ENCODE results near the gene SNX21.

The SNX21 gene

DNA sequence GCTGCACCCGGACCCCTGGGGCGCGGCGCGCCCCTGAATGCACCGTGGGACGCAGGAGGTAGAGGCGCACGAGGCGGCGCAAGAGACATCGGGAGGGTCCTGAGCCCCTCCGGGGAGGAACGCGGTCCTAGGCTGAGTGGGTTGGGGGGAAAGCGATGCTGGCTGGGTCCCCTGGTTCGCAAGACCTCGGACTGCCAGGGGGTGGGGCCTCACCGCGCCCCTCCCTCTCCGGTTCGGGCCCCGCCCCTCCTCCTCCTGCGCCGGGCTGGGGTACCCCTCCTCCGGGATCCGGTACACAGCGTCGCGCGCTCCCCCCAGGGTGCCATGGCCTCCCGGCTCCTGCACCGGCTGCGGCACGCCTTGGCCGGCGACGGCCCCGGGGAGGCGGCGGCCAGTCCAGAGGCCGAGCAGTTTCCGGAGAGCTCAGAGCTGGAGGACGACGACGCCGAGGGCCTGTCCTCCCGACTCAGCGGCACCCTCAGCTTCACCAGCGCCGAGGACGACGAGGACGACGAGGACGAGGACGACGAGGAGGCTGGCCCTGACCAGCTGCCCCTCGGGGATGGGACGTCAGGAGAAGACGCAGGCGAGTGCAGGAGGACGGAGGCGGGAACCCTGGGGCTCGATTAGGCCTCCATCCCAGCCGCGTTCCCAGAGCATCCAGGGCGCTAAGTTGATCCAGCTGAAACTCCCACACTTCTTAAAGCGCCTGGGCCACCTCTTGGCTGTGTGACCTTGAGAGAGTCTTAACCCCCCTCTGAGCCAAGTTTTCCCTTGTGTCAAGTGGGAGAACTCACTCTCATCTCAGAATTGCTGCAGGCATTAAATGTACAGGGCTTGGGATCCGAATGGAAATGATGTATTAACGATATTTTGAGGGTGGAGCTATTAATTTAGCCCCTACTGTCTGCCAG, 541 bp downstream of the SNX21 start:
- peak overlapping the region; percentile 57 for H3K14ac ChIP-seq (ENCODE audit: low read length)
- H3K4me2 ChIP-seq (ENCODE audit: insufficient read depth, low read length, poor library complexity, severe bottlenecking), result peak overlapping the region; percentile 66
- peak overlapping the region; percentile 87 for H3K23ac ChIP-seq (ENCODE audit: low read depth, low read length, poor library complexity)
- peak overlapping the region; percentile 89 for H3K9ac ChIP-seq (ENCODE audit: low read depth, low read length, poor library complexity)
- H3K9me3 ChIP-seq (replicated peaks in 1 of 2; ENCODE audit: control insufficient read depth in 2 of 2, insufficient read depth in 1 of 2, low read depth in 1 of 2, low read length in 2 of 2), result no peaks in the 10 kb centered on the region
- peak overlapping the region; percentile 72 for H3K27ac ChIP-seq (replicated peaks; ENCODE audit: low read length)
- no peak overlapping the region for H3K4ac ChIP-seq (ENCODE audit: low read length)
- DNase-seq (ENCODE audit: low spot score), result peak; percentile 77
- no peaks in the 10 kb centered on the region for H3K27me3 ChIP-seq (ENCODE audit: control insufficient read depth in 3 of 3, insufficient read depth in 3 of 3, low read depth in 1 of 3, low read length in 3 of 3)
- H2AK5ac ChIP-seq (ENCODE audit: low read depth, low read length), result peak overlapping the region; percentile 48
- WGBS, 2 donors (ENCODE audit: extremely low coverage in 2 of 2, insufficient read length in 2 of 2, insufficient replicate concordance in 1 of 2), result no CpG with 5 or more reads among the region's 71 CpGs
- peak overlapping the region; percentile 32 for H2BK15ac ChIP-seq (ENCODE audit: low read length)
- H2BK120ac ChIP-seq (ENCODE audit: low read depth, low read length), result no peak overlapping the region
- H3K4me1 ChIP-seq (ENCODE audit: control insufficient read depth in 2 of 2, insufficient read depth in 1 of 2, low read depth in 1 of 2, low read length in 2 of 2), result peaks cover 5 to 8% of the 10 kb centered on the region in 2 donors
- H3K36me3 ChIP-seq (replicated peaks in 1 of 2; ENCODE audit: control insufficient read depth in 2 of 2, insufficient read depth in 2 of 2, low read length in 2 of 2), result peaks cover 0 to 21% of the 10 kb centered on the region in 2 donors
- H2BK5ac ChIP-seq (ENCODE audit: low read length), result peak overlapping the region; percentile 33
- peak overlapping the region; percentile 94 for H3K18ac ChIP-seq (ENCODE audit: low read length)
- peak overlapping the region; percentile 19 for H4K8ac ChIP-seq (ENCODE audit: low read depth, low read length)
- H3K4me3 ChIP-seq (ENCODE audit: low read length in 2 of 2), result peak overlapping the region; percentile 69 to 80
- peak overlapping the region; percentile 91 for H2AFZ ChIP-seq (ENCODE audit: low read length)
- no peak overlapping the region for H4K91ac ChIP-seq (ENCODE audit: low read depth, low read length, poor library complexity)
- H3K79me1 ChIP-seq (ENCODE audit: low read depth, low read length), result no peaks in the 10 kb centered on the region
- H2BK12ac ChIP-seq (ENCODE audit: low read length), result no peak overlapping the region

DNA sequence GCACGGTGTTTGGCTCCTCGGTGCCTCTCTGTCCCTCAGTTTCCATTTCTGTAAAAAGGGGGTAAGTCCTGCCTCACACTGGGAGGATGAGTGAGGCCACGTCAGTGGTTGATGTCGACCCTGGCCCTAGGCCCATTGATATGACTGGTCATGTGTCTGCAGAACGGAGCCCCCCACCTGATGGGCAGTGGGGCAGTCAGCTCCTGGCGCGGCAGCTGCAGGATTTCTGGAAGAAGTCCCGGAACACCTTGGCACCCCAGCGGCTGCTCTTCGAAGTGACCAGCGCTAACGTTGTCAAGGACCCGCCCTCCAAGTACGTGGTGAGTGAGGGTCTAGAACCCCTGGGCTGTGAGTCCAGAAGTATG, 1.2 kb downstream of the SNX21 start:
- H2AFZ ChIP-seq (ENCODE audit: low read length), result no peak overlapping the region
- no peak overlapping the region for H3K4ac ChIP-seq (ENCODE audit: low read length)
- no CpG with 5 or more reads among the region's 14 CpGs for WGBS, 2 donors (ENCODE audit: extremely low coverage in 2 of 2, insufficient read length in 2 of 2, insufficient replicate concordance in 1 of 2)
- peak overlapping the region; percentile 7 for H2AK5ac ChIP-seq (ENCODE audit: low read depth, low read length)
- no peak overlapping the region for H3K14ac ChIP-seq (ENCODE audit: low read length)
- no peak overlapping the region for H4K8ac ChIP-seq (ENCODE audit: low read depth, low read length)
- H3K79me1 ChIP-seq (ENCODE audit: low read depth, low read length), result no peaks in the 10 kb centered on the region
- no peak overlapping the region for H2BK12ac ChIP-seq (ENCODE audit: low read length)
- no peak overlapping the region for H3K27ac ChIP-seq (replicated peaks; ENCODE audit: low read length)
- DNase-seq (ENCODE audit: low spot score), result no peak
- peak overlapping the region; percentile 18 for H3K23ac ChIP-seq (ENCODE audit: low read depth, low read length, poor library complexity)
- H2BK120ac ChIP-seq (ENCODE audit: low read depth, low read length), result no peak overlapping the region
- H3K27me3 ChIP-seq (ENCODE audit: control insufficient read depth in 3 of 3, insufficient read depth in 3 of 3, low read depth in 1 of 3, low read length in 3 of 3), result no peaks in the 10 kb centered on the region
- no peak overlapping the region for H4K91ac ChIP-seq (ENCODE audit: low read depth, low read length, poor library complexity)
- H3K4me2 ChIP-seq (ENCODE audit: insufficient read depth, low read length, poor library complexity, severe bottlenecking), result no peak overlapping the region
- peaks cover 0 to 23% of the 10 kb centered on the region in 2 donors for H3K36me3 ChIP-seq (replicated peaks in 1 of 2; ENCODE audit: control insufficient read depth in 2 of 2, insufficient read depth in 2 of 2, low read length in 2 of 2)
- no peak overlapping the region for H2BK15ac ChIP-seq (ENCODE audit: low read length)
- no peaks in the 10 kb centered on the region for H3K9me3 ChIP-seq (replicated peaks in 1 of 2; ENCODE audit: control insufficient read depth in 2 of 2, insufficient read depth in 1 of 2, low read depth in 1 of 2, low read length in 2 of 2)
- H3K18ac ChIP-seq (ENCODE audit: low read length), result no peak overlapping the region
- H3K9ac ChIP-seq (ENCODE audit: low read depth, low read length, poor library complexity), result no peak overlapping the region
- peak overlapping the region; percentile 33 for H2BK5ac ChIP-seq (ENCODE audit: low read length)
- peaks cover 5 to 8% of the 10 kb centered on the region in 2 donors for H3K4me1 ChIP-seq (ENCODE audit: control insufficient read depth in 2 of 2, insufficient read depth in 1 of 2, low read depth in 1 of 2, low read length in 2 of 2)
- peak overlapping the region in 1 of 2 donors; percentile 69 for H3K4me3 ChIP-seq (ENCODE audit: low read length in 2 of 2)

DNA sequence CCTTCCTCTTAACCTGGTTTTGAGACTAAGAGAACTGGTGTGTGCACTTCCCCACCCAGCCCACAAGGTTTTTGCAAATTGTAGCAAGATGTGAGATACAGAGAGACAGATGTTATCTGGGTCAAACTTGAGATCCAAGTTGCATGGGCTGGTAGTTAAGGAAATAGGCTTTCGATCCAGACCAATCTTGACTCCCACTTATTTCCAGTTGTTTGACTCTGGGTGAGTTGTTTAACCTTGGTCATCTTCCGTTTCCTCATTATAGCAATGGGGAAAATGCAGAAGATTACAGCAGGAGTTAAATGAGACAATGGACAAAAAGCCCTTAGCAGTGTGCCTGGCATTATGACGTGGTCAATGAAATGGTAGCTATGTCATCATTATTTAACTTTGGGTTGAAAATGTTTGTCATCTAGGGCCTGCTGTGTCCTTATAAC, 1.7 kb downstream of the SNX21 start:
- Histone ChIP-seq H3K4me1 (ENCODE audit: control insufficient read depth in 2 of 2, insufficient read depth in 1 of 2, low read depth in 1 of 2, low read length in 2 of 2) (peaks cover 5 to 8% of the 10 kb centered on the region in 2 donors), H3K4ac (ENCODE audit: low read length) (no peak overlapping the region), H2BK5ac (ENCODE audit: low read length) (no peak overlapping the region), H3K4me2 (ENCODE audit: insufficient read depth, low read length, poor library complexity, severe bottlenecking) (no peak overlapping the region), H3K18ac (ENCODE audit: low read length) (no peak overlapping the region), H3K27me3 (ENCODE audit: control insufficient read depth in 3 of 3, insufficient read depth in 3 of 3, low read depth in 1 of 3, low read length in 3 of 3) (no peaks in the 10 kb centered on the region), H3K27ac (replicated peaks; ENCODE audit: low read length) (no peak overlapping the region), H3K14ac (ENCODE audit: low read length) (no peak overlapping the region), H2BK12ac (ENCODE audit: low read length) (no peak overlapping the region), H3K79me1 (ENCODE audit: low read depth, low read length) (no peaks in the 10 kb centered on the region), H4K91ac (ENCODE audit: low read depth, low read length, poor library complexity) (no peak overlapping the region), H3K9me3 (replicated peaks in 1 of 2; ENCODE audit: control insufficient read depth in 2 of 2, insufficient read depth in 1 of 2, low read depth in 1 of 2, low read length in 2 of 2) (no peaks in the 10 kb centered on the region), H3K36me3 (replicated peaks in 1 of 2; ENCODE audit: control insufficient read depth in 2 of 2, insufficient read depth in 2 of 2, low read length in 2 of 2) (peaks cover 0 to 26% of the 10 kb centered on the region in 2 donors), H2BK120ac (ENCODE audit: low read depth, low read length) (no peak overlapping the region), H4K8ac (ENCODE audit: low read depth, low read length) (no peak overlapping the region), H2BK15ac (ENCODE audit: low read length) (no peak overlapping the region), H3K9ac (ENCODE audit: low read depth, low read length, poor library complexity) (no peak overlapping the region), H2AK5ac (ENCODE audit: low read depth, low read length) (no peak overlapping the region), H3K23ac (ENCODE audit: low read depth, low read length, poor library complexity) (no peak overlapping the region), H2AFZ (ENCODE audit: low read length) (no peak overlapping the region), H3K4me3 (ENCODE audit: low read length in 2 of 2) (no peak overlapping the region)
- no CpG with 5 or more reads among the region's 3 CpGs for WGBS, 2 donors (ENCODE audit: extremely low coverage in 2 of 2, insufficient read length in 2 of 2, insufficient replicate concordance in 1 of 2)
- no peak for DNase-seq (ENCODE audit: low spot score)

DNA sequence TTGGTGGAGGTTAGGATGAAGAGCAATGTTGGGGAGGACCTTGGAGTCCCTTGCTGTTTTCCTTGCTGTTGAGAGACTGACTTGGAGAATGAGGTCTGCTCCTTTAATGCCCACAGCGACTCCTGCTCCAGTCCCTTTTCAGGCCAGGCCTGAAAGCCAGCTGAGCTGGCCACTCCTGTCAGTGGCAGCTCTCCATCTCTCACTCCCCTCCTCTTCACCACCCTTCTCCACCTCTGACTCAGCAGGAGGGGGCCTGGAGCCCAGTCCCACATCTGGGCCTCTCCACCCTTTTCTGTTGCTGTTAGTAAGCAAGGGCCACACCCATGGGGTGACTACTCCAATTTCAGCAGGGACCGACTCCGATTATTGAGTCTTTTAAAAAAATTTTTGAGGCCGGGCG, 2.2 kb downstream of the SNX21 start:
- Histone ChIP-seq H2AK5ac (ENCODE audit: low read depth, low read length) (no peak overlapping the region), H2BK15ac (ENCODE audit: low read length) (no peak overlapping the region), H4K8ac (ENCODE audit: low read depth, low read length) (no peak overlapping the region), H3K9ac (ENCODE audit: low read depth, low read length, poor library complexity) (no peak overlapping the region), H3K23ac (ENCODE audit: low read depth, low read length, poor library complexity) (no peak overlapping the region), H4K91ac (ENCODE audit: low read depth, low read length, poor library complexity) (no peak overlapping the region), H3K27me3 (ENCODE audit: control insufficient read depth in 3 of 3, insufficient read depth in 3 of 3, low read depth in 1 of 3, low read length in 3 of 3) (no peaks in the 10 kb centered on the region), H2BK12ac (ENCODE audit: low read length) (no peak overlapping the region), H2BK120ac (ENCODE audit: low read depth, low read length) (no peak overlapping the region), H3K4me1 (ENCODE audit: control insufficient read depth in 2 of 2, insufficient read depth in 1 of 2, low read depth in 1 of 2, low read length in 2 of 2) (peaks cover 5 to 8% of the 10 kb centered on the region in 2 donors), H3K27ac (replicated peaks; ENCODE audit: low read length) (no peak overlapping the region), H2BK5ac (ENCODE audit: low read length) (no peak overlapping the region), H3K4ac (ENCODE audit: low read length) (no peak overlapping the region), H3K4me2 (ENCODE audit: insufficient read depth, low read length, poor library complexity, severe bottlenecking) (no peak overlapping the region), H3K14ac (ENCODE audit: low read length) (no peak overlapping the region), H2AFZ (ENCODE audit: low read length) (no peak overlapping the region), H3K79me1 (ENCODE audit: low read depth, low read length) (no peaks in the 10 kb centered on the region), H3K18ac (ENCODE audit: low read length) (no peak overlapping the region), H3K9me3 (replicated peaks in 1 of 2; ENCODE audit: control insufficient read depth in 2 of 2, insufficient read depth in 1 of 2, low read depth in 1 of 2, low read length in 2 of 2) (no peaks in the 10 kb centered on the region), H3K36me3 (replicated peaks in 1 of 2; ENCODE audit: control insufficient read depth in 2 of 2, insufficient read depth in 2 of 2, low read length in 2 of 2) (peaks cover 0 to 28% of the 10 kb centered on the region in 2 donors), H3K4me3 (ENCODE audit: low read length in 2 of 2) (no peak overlapping the region)
- no peak for DNase-seq (ENCODE audit: low spot score)
- no CpG with 5 or more reads among the region's 5 CpGs for WGBS, 2 donors (ENCODE audit: extremely low coverage in 2 of 2, insufficient read length in 2 of 2, insufficient replicate concordance in 1 of 2)

All from neuronal stem cell (in vitro differentiated cells).